HG02571 (cell line): Measurements from ENCODE around the gene TCF25.
"Not testable (repeated sequence)": the region's sequence is repeated elsewhere in the genome, so short reads cannot be mapped to it uniquely, and the experiment has no call there.

Experiments
- ATAC-seq: cut with Tn5 transposase; IDR thresholded peaks from one replicate; pipeline ENCODE4 v1.9.1; 2021; ENCODE audit warnings: mild to moderate bottlenecking, moderate library complexity; ENCODE audit not compliant: unreplicated experiment

Gene TCF25

DNA sequence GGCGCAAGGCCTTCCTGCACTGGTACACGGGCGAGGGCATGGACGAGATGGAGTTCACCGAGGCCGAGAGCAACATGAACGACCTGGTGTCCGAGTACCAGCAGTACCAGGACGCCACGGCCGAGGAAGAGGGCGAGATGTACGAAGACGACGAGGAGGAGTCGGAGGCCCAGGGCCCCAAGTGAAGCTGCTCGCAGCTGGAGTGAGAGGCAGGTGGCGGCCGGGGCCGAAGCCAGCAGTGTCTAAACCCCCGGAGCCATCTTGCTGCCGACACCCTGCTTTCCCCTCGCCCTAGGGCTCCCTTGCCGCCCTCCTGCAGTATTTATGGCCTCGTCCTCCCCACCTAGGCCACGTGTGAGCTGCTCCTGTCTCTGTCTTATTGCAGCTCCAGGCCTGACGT is 62.2 kb downstream of the TCF25 start:
- not testable (repeated sequence) for ATAC-seq

DNA sequence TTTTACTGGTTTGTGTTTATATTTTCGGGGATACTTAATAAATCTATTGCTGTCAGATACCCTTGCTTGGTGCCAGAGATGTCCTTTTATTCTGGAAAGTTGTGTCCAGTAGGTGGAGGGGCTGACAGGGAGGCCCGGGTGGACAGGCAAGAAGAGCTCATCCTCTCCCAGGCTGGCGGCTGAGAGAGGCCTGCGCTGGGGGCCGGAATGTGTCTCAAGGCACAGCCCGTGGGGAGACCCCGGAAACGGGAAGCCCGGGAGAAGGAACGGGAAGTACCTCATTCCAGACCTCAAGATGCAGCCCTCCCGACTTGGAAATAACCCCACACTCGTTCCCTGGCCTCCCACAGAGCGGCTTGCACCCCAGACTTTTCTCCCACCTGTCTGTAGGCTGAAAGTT is 62.6 kb downstream of the TCF25 start:
- no peak for ATAC-seq

DNA sequence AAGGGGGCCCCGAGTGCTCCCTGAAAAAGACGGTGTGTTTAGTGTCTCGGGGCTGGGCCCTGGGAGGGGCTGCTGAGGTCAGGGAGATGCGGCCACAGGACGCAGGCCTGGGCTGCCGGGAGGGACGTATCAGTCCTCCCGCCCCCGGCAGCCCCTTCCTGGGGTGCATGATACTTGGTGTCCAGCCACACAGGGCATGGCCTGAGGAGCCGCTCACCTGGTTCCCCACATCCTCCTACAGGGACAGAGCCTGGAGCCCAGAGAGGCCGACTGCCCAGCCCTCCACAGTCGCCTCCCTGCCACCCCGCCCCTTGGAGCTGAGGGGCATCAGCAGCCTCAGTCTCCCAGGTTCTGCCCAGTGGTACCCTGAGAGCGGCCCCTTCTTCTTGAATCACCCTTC is 63.1 kb downstream of the TCF25 start:
- ATAC-seq, result no peak

DNA sequence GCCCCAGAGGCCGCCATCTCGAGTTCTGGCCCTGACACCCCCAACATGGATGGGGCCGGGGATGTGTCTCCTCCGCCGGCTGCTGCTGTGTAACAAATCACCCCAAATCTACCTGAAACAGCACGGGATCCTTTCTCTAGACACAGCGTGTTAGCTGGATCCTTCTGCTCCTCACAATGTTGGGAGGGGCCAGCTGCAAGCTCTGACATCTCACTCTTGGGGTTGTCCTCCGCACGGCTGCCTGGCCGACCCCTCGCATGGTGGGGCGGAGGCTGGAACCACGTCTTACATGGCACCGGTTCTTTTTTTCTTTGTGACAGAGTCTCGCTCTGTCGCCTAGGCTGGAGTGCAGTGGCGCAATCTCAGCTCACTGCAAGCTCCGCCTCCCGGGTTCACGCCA is 63.6 kb downstream of the TCF25 start:
- ATAC-seq, result no peak

DNA sequence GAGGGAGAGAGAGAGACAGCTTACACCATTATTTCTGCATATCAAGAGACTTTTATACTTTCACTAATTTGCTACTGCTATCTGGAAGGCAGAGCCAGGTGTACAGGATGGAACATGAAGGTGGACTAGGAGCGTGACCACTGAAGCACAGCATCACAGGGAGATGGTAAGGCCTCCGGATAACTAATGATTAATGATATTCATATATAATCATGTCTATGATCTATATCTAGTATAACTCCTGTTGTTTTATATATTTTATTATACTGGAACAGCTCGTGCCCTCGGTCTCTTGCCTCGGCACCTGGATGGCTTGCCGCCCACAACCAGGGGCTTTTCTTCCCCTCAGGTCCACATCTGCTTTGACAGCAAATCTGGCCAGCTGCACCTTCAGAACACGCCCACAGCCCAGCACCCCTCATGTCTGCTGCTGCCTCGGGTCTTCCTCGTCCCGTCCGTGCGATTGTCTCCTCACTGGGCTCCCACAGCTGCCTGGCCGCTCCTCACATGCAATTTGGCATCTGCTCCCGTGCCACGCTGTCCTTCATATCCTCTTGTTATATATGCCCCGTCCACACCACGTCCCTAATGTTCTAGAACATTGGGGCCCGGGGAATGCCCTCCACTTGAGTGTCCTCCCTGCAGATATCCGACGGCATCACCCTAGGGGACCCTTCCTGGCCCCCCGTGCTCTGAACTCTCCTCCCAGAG is 64.9 kb downstream of the TCF25 start:
- ATAC-seq, result no peak

DNA sequence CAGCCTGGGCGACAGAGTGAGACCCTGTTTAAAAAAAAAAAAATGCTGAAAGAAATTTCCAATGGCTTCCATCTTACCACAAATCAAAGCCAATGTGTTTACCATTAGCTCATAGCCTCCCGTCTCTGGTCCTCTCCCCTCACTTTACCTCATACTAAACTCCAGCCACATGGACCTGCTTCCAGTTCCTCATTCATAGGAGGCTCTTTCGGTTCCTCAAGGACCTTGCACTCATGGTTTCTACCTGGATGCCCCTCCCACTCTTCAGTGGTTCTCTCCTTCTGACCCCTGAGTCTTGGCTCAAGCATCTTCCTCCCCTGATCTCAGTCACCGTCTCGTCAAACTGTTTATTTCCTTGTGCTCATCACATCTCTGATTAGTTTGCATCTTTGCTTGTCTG is 71.4 kb downstream of the TCF25 start:
- ATAC-seq, result no peak

DNA sequence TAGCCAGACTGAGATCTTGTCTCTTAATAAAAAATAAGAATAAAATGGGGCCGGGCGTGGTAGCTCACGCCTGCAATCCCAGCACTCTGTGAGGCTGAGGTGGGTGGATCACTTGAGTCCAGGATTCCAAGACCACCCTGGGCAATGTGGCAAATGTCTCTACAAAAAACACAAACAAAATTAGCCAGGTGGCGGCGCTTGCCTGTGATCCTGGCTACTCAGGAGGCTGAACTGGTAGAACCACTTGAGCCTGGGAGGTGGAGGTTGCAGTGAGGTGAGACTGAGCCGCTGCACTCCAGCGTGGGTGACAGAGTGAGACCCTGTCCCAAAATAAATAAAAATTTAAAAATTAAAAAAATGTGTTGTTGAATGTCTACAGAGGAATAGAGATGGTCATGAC is 72.3 kb downstream of the TCF25 start:
- ATAC-seq, result no peak

DNA sequence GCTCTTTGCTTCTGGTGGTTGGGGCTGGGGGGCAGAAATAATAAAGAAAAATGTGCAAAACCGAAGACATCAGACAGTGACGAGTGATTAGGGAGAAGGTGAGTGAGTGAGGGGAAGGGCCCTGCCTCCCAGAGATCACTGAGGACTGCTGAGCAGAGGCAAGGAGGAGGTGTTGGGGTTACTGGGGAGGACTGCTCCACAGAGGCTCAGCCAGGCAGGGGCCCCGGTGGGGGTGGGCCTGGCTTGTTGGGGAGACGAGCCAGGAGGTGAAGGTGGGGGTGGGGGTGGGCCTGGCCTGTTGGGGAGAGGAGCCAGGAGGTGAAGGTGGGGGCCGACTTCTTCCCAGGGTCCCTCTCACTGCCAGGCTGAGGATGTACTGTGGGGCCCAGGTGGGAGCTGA is 73.1 kb downstream of the TCF25 start:
- ATAC-seq, result no peak

DNA sequence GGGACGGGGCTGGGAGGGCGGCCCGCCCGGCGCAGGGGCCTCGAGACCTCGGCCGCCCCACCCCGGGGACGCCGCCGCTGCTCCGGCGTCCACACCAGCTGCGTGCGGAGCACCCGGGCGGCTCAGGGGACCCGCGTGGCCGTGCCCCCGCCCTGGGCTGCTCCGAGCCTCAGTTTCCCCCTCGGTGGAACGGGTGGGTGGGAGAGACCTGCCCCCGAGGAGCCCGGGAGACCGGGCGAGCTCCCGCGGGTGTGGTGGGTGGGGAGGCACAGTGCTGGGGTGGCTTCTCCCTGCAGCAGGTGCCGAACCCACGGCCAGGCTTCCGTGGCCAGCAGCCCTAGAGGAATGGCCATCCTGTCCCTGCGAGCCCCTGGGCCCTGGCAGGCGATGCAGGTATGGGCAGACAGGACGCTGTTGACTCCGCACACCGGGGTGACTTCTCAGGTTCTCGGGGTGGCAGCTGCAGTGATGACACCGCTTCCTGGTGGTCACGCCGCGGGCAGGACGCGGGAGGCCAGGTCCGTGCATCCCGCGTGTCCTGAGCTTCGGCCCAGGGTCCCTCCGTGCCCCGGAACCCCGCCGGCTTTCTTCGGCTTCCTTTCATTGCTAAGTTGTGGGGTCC is 75.8 kb downstream of the TCF25 start:
- ATAC-seq, result no peak

DNA sequence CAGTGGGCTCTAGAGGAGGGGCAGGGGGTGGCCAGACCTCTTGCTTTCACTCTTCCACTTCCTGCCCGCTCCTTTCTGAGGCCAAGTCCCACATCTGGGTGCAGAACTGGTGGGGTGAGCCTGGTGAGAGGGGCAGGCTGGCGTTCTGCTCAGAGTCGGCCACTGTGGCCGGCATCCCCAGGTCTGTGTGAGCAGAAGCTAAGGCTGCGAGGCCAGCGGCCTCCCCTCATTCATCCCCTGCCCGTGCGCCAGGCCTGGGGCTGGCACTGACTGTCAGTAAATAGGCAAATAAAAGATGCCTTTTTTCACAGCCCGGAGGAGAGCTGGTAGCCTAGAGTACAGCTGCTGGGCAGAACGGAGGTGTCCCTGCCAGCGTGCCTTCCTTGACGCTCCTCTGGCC is 76.4 kb downstream of the TCF25 start:
- ATAC-seq, result no peak

DNA sequence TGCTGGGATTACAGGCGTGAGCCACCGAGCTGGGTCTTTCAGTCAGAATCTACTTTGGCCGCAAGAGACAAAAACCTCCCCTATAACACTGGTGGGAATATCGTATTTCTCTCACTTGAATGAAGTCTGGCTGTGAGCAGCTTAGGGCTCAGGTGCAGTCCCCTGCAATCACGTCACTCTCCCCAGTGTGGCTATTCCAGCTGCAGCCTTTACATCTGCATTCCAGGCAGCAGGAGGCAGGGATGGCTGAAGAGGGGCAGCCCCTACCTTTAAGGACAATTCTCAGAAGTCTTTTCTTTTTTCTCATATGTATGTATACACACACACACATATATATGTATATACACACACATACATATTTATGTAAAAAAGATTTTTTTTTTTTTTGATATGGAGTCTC is 78.1 kb downstream of the TCF25 start:
- no peak for ATAC-seq

DNA sequence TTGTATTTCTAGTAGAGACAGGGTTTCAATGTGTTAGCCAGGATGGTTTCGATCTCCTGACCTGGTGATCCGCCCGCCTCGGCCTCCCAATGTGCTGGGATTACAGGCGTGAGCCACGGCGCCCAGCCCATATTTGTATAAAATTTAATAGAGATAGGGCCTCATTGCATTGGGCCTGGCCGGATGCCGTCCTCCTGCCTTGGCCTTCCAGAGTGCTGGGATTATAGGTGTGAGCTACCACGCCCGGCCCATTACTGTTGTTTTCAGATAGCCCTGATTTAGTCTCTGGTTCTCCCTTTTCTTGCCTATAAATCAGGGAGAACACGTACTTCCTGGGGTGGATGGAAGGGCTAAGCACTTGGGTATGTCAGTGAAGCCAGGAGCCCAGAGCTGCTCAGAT is 78.7 kb downstream of the TCF25 start:
- ATAC-seq, result no peak

DNA sequence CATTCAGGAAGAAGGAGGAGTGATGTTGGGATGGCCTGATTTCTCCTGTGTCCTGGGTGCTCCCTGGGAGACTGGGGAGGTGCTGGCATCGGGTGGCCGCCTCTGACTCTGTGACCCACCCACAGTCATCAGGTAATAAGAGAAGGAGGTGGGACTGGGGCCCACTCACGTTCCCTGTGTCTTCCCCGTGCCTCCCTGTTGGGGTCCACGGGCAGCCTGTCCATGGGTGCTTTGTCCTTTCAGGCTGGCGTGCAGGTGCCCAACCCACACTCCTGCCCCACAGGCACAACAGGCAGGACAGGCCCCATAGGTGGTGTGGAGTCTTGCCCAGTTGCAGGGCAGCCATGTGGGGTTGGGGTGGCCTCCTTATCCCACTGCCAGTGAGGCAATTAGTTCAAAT is 79.2 kb downstream of the TCF25 start:
- no peak for ATAC-seq

DNA sequence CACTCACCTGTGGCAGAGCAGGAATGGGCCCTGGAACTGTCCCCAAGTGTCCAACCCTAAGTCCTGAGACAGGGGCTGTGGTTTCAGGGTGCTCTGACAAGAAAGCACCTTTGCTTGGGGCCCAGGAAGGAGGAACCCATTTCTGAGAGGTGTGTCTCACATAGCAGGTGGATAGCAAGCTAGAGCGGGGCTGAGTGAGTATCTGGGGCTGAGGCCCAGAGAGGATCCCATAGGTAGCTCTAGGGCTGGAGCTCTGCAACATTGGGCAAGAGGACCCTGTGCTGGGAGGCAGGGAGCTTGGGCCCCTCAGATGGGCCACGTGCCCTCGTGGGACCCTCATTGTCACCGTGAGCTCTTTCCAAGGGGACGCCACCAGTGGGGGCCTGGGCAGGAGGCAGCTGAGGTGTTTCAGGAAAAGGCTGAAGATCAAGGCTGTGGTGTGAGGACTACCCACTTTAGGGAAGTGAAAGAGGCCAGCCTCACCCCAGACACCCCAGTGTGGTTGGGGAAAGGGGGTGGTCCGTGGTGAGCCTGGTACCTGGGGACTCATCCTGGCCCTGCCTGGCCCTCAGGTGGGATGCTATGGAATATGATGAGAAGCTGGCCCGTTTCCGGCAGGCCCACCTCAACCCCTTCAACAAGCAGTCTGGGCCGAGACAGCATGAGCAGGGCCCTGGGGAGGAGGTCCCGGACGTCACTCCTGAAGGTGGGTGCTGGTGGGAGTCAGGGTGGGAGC is 80.4 kb downstream of the TCF25 start:
- ATAC-seq, result no peak

DNA sequence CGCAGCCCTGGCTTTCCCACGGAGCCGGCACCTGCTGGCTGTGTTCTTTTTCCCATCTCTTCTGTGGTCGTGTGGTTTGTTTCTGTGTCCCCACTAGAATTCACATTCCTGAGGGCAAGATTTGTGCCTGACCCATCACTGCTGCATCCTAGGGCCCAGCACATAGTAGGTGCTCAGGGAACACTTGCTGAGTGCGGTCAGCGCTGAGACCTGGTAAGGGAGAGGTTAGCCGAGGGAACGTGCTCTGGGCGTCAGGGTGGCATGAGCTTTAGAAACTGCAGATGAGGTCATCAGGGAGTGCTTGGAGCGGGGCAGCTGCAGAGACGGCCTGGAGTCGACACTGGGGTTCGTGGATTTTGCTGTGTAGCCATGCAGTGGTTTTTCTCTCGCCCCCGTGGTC is 81.1 kb downstream of the TCF25 start:
- no peak for ATAC-seq

DNA sequence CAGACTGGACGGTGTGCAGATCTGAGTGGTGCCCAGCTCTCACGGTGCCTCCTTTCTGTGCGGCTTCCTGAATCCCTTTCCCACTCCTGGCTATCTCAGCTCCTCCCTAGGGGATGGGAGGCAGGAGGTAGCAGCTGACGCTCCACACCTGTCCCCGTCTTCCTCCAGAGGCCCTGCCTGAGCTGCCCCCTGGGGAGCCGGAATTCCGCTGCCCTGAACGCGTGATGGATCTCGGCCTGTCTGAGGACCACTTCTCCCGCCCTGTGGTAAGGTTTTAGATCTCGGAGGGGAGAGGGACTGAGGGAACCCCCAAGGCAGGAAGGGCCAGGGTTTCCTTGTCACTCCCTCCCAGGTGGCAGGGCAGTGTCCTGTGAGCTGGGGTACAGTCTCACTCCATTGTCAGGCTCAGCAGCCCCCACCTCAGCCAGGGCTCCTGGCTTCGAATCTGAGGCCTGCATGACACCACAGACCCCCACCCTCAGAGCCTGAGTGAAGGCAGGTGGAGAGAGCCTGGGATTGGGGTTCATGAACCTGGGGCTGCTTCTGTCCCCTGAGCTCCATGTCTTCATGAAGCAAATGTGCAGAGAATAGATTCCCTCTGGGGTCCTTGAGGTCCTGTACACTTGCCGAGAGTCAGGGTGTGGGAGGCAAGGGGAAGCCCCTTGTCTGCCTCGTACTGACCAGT is 81.8 kb downstream of the TCF25 start:
- ATAC-seq, result no peak

DNA sequence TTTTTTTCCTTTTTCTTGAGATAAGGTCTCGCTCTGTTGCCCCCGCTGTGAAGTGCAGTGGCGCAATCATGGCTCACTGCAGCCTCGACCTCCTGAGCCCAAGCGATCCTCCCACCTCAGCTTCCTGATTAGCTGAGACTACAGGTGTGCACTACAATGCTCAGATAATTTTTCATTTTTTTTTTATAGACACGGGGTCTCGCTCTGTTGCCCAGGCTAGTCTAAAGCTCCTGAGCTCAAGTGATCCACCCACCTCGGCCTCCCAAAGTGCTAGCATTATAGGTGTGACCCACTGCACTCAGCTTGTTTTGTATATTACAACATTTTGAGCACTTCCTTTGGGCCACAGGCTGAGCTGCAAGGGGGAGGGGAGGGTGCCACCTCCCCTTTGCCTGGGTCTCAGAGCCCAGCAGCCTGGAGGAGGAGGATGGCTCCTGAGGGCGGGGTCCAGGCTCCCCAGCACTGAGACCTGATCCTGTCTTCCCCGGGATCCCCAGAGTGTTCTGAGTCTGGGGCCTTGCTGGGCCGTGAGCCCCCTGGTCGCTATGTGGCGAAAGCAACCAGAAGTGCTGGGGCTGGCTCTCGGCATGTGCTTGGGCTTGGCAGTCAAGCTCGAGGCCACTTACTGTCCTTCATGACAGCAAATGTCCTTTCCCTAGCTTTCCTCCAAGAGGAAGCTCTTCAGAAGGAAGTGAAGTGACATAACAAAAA is 83.3 kb downstream of the TCF25 start:
- ATAC-seq, result no peak

DNA sequence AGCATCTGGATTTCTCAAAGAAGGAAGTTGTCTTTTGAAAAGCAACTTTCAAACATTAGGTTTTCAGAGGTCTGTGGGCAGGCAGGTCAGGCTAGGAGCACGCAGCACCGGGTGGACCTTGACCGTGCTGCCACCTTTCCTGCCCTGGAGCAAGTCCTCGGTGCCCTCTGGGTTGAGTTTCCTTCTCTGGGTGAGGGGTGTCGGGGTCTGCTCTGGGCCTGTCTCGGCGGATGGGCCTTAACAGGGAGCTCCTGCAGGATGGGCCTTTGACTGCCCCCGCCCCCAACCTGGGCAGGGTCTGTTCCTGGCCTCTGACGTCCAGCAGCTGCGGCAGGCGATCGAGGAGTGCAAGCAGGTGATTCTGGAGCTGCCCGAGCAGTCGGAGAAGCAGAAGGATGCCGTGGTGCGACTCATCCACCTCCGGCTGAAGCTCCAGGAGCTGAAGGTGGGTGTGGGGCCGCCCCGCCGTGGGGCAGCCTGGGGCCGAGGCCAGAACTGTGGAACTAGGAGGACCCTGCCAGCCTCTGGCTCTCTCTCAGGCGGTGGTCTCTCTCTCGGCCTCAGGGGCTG is 83.9 kb downstream of the TCF25 start:
- no peak for ATAC-seq

DNA sequence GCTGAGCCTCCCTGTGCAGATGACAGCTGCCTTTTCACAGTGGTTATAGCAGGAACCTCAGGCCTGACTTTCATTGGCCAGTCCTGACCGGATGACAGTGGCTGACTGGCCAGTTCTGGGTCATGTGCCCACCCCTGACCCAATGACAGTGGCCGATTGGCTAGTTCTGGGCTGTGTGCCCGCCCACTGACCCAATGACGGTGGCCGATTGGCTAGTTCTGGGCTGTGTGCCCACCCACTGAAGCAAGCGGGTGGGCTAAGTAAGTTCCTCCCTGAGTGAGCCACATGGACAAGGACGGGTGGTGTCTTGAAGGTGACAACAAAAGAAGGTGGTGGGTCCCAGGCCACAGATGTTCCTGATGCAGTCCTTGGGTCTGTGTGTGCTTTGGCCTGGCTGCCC is 84.7 kb downstream of the TCF25 start:
- ATAC-seq, result no peak

DNA sequence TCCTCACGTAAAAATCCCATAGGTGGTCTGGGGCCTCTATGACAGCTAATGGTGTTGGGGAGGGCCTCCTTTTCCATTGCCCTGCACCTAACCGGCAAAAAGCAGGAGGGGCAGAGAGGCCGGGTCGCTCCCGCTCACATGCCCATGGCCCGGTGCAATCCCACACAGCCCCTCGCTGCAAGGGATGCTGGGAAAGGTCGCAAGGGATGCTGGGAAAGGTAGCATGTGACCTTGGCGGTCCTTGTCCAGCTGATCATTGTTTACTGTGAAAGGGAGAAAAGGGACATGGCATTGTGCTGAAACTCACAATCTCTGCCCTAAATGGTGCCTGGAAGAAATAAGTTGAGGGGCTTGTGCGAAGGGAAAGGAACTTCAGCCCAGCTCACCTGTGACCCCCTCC is 85.2 kb downstream of the TCF25 start:
- ATAC-seq, result no peak

DNA sequence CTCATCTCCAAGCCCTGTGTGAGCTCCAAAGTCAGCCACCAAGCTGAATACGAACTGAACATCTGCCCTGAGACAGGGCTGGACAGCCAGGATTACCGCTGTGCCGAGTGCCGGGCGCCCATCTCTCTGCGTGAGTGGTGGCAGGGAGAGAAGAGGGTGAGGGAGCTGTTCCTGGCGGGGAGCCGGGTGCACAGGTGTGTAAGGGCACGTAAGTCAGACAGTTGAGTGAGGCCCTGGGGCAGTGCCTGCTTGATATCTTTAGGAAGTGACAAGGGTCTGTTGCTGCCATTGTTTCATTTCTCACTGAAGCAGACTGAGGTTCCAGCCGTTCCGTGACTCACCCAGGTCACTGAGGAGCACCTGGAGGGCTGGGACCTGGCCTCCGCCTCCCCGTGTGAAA is 87.6 kb downstream of the TCF25 start:
- no peak for ATAC-seq
